ENCODE data around the gene RNF152.

The RNF152 gene

GRCh38 chr18:61892683-61893308 lies at the start of gene RNF152:
TSS of gene RNF152 (minus strand) at chr18:61893007. CDS start at chr18:61816463, 76,544 bp downstream.
- peak; percentile 22 for DNase-seq (ENCODE audit: extremely low read depth, insufficient read length)
- Histone ChIP-seq H3K36me3 (ENCODE audit: control insufficient read depth, insufficient read depth, low read length) (no peaks in the 10 kb centered on the region), H3K4me3 (replicated peaks; ENCODE audit: low read depth, low read length) (peak within 1 kb of the TSS; percentile 67), H3K27me3 (replicated peaks; ENCODE audit: control insufficient read depth, insufficient read depth, low read length) (no peaks in the 10 kb centered on the region; the same call in none of the 2 replicates)
- TF ChIP-seq CTCF (IDR thresholded peaks at IDR 0.05; ENCODE audit: insufficient read depth, low read length, poor library complexity, severe bottlenecking): no peak

GRCh38 chr18:61941948-61942471 lies 49.2 kb upstream of the RNF152 start:
- DNase-seq (ENCODE audit: extremely low read depth, insufficient read length): no peak
- Histone ChIP-seq H3K27me3 (replicated peaks; ENCODE audit: control insufficient read depth, insufficient read depth, low read length) (no peaks in the 10 kb centered on the region), H3K36me3 (ENCODE audit: control insufficient read depth, insufficient read depth, low read length) (no peaks in the 10 kb centered on the region), H3K4me3 (replicated peaks; ENCODE audit: low read depth, low read length) (no peak overlapping the region)
- no peak for TF ChIP-seq CTCF (IDR thresholded peaks at IDR 0.05; ENCODE audit: insufficient read depth, low read length, poor library complexity, severe bottlenecking)

- no peaks in the 10 kb centered on the region for H3K36me3 ChIP-seq (ENCODE audit: control insufficient read depth, insufficient read depth, low read length)
- H3K27me3 ChIP-seq (replicated peaks; ENCODE audit: control insufficient read depth, insufficient read depth, low read length): no peaks in the 10 kb centered on the region
- H3K4me3 ChIP-seq (replicated peaks; ENCODE audit: low read depth, low read length): no peak overlapping the region
- no peak for DNase-seq (ENCODE audit: extremely low read depth, insufficient read length)
- no peak for TF ChIP-seq CTCF (IDR thresholded peaks at IDR 0.05; ENCODE audit: insufficient read depth, low read length, poor library complexity, severe bottlenecking)
These were observed 46.4 kb upstream of the RNF152 start for GRCh38 chr18:61939046-61939674.

GRCh38 chr18:61935362-61935761 lies 42.6 kb upstream of the RNF152 start:
- no peak overlapping the region for H3K4me3 ChIP-seq (replicated peaks; ENCODE audit: low read depth, low read length)
- no peak for TF ChIP-seq CTCF (IDR thresholded peaks at IDR 0.05; ENCODE audit: insufficient read depth, low read length, poor library complexity, severe bottlenecking)
- no peak for DNase-seq (ENCODE audit: extremely low read depth, insufficient read length)
- no peaks in the 10 kb centered on the region for H3K36me3 ChIP-seq (ENCODE audit: control insufficient read depth, insufficient read depth, low read length)
- no peaks in the 10 kb centered on the region for H3K27me3 ChIP-seq (replicated peaks; ENCODE audit: control insufficient read depth, insufficient read depth, low read length)

GRCh38 chr18:61931654-61932379 lies 39.0 kb upstream of the RNF152 start:
- no peak overlapping the region for H3K4me3 ChIP-seq (replicated peaks; ENCODE audit: low read depth, low read length)
- no peak for TF ChIP-seq CTCF (IDR thresholded peaks at IDR 0.05; ENCODE audit: insufficient read depth, low read length, poor library complexity, severe bottlenecking)
- no peak for DNase-seq (ENCODE audit: extremely low read depth, insufficient read length)
- H3K27me3 ChIP-seq (replicated peaks; ENCODE audit: control insufficient read depth, insufficient read depth, low read length): no peaks in the 10 kb centered on the region
- H3K36me3 ChIP-seq (ENCODE audit: control insufficient read depth, insufficient read depth, low read length): no peaks in the 10 kb centered on the region

All from GM06990 (cell line).